Measurements from ENCODE around the gene MTHFD1L.

The MTHFD1L gene

DNA sequence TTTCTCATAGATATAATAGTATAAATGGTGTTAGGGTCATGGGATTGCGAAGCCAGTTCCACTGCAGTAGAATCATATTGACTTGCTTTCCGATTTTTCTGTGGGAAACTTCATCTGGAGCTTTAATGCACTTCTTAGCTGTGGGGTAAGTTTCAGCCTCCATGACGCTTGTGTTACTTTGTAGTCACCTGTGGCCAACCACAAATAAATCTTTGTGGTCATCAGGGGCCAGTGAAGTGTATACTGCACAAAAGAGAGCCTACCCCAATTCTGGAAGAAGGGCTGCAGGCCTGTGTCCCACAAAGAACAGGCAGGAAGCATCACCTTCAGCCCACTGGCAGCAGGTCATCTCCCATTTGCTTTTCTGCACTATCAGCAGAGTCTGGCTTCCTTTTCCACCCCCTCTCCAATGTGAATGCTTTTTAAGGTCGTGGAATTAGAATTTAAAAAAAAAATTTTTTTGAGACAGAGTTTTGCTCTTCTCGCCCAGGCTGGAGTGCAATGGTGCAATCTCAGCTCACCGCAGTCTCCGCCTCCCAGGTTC, 32.0 kb downstream of the MTHFD1L start:
- no peak for FAIRE-seq
- no peak for DNase-seq (ENCODE audit: low spot score)

DNA sequence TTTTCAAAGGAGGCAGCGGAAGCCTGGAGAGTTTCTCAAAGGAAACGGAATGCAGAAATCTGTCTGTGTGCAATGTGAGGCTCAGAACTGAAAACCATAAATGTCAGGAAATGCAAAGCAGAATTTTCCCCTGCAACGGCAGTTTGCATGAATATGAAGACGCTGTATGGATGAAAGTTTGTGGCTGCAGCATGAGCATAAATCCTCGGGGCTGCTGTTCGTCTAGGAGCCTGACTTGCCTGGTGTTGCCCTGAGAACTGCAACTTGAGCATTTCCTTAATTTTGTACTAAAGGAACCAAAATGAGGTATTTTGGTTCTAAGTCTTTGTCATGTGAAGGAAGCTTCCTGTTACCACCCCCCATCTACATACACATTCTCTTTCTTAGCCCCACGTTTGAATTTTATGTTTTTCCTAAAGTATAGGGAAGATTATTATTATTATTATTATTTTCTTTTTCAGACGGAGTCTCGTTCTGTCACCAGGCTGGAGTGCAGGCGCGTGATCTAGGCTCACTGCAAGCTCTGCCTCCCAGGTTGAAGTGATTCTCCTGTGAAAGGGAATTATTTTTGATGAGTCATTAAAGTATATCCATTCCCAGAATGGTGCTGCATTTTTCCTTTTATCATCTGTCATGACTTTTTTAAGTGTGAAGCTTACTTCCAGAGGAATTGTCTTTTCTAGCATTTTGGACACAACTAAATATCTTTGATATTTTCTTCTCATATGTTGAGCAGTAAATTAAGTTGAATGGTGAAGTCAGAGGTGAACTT, 33.1 kb downstream of the MTHFD1L start:
- DNase-seq (ENCODE audit: low spot score) = no peak

GRCh38 chr6:150899231-150899630, 33.7 kb downstream of the MTHFD1L start:
- DNase-seq (ENCODE audit: low spot score) = no peak
- FAIRE-seq = no peak

More for the DNA sequence above, 33.1 kb downstream of the MTHFD1L start:
- FAIRE-seq = no peak

GRCh38 chr6:150900049-150900448, 34.5 kb downstream of the MTHFD1L start:
- DNase-seq (ENCODE audit: low spot score) (no peak), FAIRE-seq (no peak)

GRCh38 chr6:150902142-150902776, 36.8 kb downstream of the MTHFD1L start:
- no peak for FAIRE-seq
- no peak for DNase-seq (ENCODE audit: low spot score)

GRCh38 chr6:150905769-150906168, 40.3 kb downstream of the MTHFD1L start:
- no peak for FAIRE-seq
- no peak for DNase-seq (ENCODE audit: low spot score)

GRCh38 chr6:150906641-150907326, 41.3 kb downstream of the MTHFD1L start:
- DNase-seq (ENCODE audit: low spot score) (no peak), FAIRE-seq (no peak)

- FAIRE-seq (no peak), DNase-seq (ENCODE audit: low spot score) (no peak)
Measured at GRCh38 chr6:150907383-150907782, 41.9 kb downstream of the MTHFD1L start.

DNA sequence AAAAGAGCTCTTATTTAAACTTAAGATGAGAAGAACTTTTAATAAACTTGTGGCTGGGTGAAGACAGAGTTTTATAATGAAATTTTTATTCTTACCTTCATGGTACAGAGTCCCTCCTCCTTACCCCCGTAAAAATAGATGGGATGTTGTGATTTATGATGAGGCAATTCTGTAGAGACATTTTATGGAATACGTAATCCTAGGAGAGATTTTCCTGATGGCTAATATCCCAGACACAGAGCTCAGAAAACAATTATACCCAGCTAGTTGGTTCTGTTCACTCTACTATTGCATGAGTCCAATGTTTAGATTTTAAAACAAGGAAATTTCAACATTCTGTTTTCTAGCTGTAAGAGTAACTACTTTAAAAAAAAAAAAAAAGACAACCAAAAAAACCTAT, 43.4 kb downstream of the MTHFD1L start:
- no peak for FAIRE-seq

GRCh38 chr6:150910561-150910960, 45.1 kb downstream of the MTHFD1L start:
- no peak for FAIRE-seq
- DNase-seq (ENCODE audit: low spot score) = no peak

More for the DNA sequence above, 43.4 kb downstream of the MTHFD1L start:
- no peak for DNase-seq (ENCODE audit: low spot score)

DNA sequence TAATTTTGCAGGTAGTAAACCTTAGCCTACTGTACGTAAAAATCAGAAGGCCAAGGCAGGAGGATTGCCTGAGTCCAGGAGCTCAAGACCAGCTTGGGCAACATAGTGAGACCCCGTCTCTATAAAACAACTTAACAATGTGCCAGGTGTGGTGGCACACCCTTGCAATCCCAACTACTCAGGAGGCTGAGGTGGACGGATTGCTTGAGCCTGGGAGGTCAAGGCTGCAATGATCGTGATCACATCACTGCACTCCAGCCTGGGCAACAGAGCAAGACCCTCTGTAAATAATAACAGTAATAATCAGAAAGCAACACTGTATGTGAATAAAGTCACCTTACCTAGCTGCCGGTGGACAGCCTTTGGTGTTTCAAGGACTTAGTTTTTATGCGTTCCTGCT, 48.9 kb downstream of the MTHFD1L start:
- FAIRE-seq (no peak), DNase-seq (ENCODE audit: low spot score) (no peak)

DNA sequence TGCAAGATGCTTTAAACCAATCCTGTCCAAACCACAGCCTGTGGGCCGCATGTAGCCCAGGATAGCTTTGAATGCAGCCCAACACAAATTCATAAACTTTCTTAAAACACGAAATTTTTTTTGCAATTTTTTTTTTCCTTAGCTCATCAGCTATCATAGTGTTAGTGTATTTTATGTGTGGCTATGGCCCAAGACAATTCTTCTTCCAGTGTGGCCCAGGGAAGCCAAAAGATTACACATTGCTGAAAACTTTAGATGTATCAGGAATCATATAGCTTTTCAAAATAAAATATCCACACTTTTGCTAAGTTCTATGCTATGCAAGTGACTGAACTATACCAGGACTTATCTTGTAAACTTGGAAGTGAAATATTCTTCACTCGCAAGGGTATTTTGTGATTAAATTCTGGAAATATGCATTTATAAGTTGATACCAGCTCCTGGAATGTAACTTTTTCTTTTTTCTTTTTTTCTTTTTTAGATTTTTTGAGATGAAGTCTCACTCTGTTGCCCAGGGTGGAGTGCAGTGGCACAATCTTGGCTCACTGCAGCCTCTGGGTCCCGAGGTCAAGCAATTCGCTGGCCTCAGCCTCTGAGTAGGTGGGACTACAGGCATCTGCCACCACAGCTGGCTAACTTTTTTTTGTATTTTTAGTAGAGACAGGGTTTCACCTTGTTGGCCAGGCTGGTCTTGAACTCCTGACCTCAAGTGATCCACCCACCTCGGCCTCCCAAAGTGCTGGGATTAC, 49.8 kb downstream of the MTHFD1L start:
- DNase-seq (ENCODE audit: low spot score) = no peak
- no peak for FAIRE-seq

- FAIRE-seq = no peak
Measured at GRCh38 chr6:150915880-150916265, 50.4 kb downstream of the MTHFD1L start.

GRCh38 chr6:150919938-150920337, 54.4 kb downstream of the MTHFD1L start:
- FAIRE-seq = no peak
- no peak for DNase-seq (ENCODE audit: low spot score)

More at GRCh38 chr6:150915880-150916265, 50.4 kb downstream of the MTHFD1L start:
- DNase-seq (ENCODE audit: low spot score) = no peak

- FAIRE-seq (no peak), DNase-seq (ENCODE audit: low spot score) (no peak)
Measured at GRCh38 chr6:150922137-150922536, 56.6 kb downstream of the MTHFD1L start.

- FAIRE-seq (no peak), DNase-seq (ENCODE audit: low spot score) (no peak)
Measured at GRCh38 chr6:150924808-150925589, 59.5 kb downstream of the MTHFD1L start.

- FAIRE-seq (no peak), DNase-seq (ENCODE audit: low spot score) (no peak)
Measured at GRCh38 chr6:150925590-150925928, 60.1 kb downstream of the MTHFD1L start.

GRCh38 chr6:150925976-150926375, 60.5 kb downstream of the MTHFD1L start:
- FAIRE-seq = no peak
- no peak for DNase-seq (ENCODE audit: low spot score)

DNA sequence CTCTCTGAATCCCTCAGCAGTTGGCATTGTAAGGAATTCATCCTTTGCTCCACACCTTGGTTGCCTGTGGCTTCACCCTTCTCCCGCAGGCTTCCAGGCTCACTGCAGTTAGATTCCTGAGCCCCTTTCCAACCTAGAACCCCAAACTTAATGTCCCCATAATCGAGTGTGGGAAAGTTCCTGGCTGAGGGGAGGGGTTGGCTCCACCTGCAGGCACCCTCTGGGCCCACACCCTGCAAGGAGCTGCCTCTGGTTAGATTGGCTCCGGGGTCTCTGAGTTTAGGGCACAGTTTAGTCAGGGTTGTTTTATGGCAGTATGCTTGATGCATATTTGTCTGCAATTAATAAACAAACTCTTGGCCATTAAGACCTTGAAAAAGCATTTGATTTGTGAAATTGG, 63.4 kb downstream of the MTHFD1L start:
- DNase-seq (ENCODE audit: low spot score) (no peak), FAIRE-seq (no peak)

DNA sequence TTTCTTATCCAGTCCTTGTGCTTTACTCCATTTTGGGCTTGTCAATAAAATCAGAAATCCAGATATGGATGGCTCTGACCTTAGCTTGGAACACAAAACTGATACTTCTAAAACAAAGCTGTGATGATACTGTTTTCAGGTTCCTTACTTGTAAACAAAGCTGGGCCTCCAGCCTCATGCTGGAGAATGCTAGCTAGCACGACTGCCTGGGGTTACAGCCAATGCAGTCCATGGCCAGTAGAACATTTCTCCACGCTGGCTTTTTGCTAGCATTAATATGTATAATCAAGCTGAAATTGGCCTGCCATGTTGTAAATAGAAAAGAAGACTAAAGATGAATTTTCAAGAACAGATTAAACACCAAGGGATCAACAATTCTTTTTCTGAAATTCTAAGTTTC, 63.9 kb downstream of the MTHFD1L start:
- no peak for FAIRE-seq
- no peak for DNase-seq (ENCODE audit: low spot score)

- FAIRE-seq (no peak), DNase-seq (ENCODE audit: low spot score) (no peak)
Measured at GRCh38 chr6:150930841-150931240, 65.3 kb downstream of the MTHFD1L start.
